Esophagus muscularis mucosa (tissue), 4 donors: Measurements from ENCODE around the gene ANKRD27. TPM values are rescaled to one million over a fixed set of nuclear protein-coding genes. Genes with fewer than 3 reads are reported as not detected.
"Not testable (repeated sequence)": the region's sequence is repeated elsewhere in the genome, so short reads cannot be mapped to it uniquely, and the experiment has no call there.

Experiments
- DNase-seq: peaks from one replicate; pipeline ENCODE4 v3.0.0-alpha.2; 2017; ENCODE audit errors: extremely low spot score
- H3K27ac ChIP-seq, 4 donors: fragments of 200-600 bp; sonication (generic); replicated peaks in 1 of 4; 1 replicate in 3 of 4; 2 replicates in 1 of 4; pipeline ENCODE4 v1.5.1; 2016 to 2019; ENCODE audit warnings: mild to moderate bottlenecking in 1 of 4
- H3K27me3 ChIP-seq, 4 donors: fragments of 200-600 bp; sonication (generic); one replicate each; pipeline versions ENCODE4 v1.5.1 to v1.6.0; 2016 to 2019
- H3K36me3 ChIP-seq, 4 donors: fragments of 200-600 bp; sonication (generic); one replicate each; pipeline ENCODE4 v1.5.1; 2016 to 2019
- H3K4me1 ChIP-seq, 4 donors: fragments of 200-600 bp; sonication (generic); one replicate each; pipeline ENCODE4 v1.5.1; 2016 to 2019
- H3K4me3 ChIP-seq, 4 donors: fragments of 200-600 bp; sonication (generic); 1 replicate in 2 of 4; 2 replicates in 2 of 4; pipeline ENCODE4 v1.5.1; 2016 to 2019; ENCODE audit warnings: mild to moderate bottlenecking in 4 of 4, moderate library complexity in 1 of 4
- H3K9me3 ChIP-seq, 4 donors: fragments of 200-600 bp; sonication (generic); 1 replicate in 3 of 4; 2 replicates in 1 of 4; pipeline ENCODE4 v1.5.1; 2016 to 2019
- EP300 ChIP-seq: sonication (generic); formaldehyde crosslinking; IDR thresholded peaks from one replicate; pipeline ENCODE4 v1.6.1; 2017; ENCODE audit warnings: antibody characterized with exemption
- POLR2A ChIP-seq: fragments of 450-650 bp; IDR thresholded peaks from one replicate; pipeline ENCODE4 v1.6.1; 2017; ENCODE audit warnings: antibody characterized with exemption, moderate library complexity, mild to moderate bottlenecking, low read depth
- POLR2AphosphoS5 ChIP-seq, 2 donors: sonication (generic); formaldehyde crosslinking; IDR thresholded peaks; one replicate each; pipeline ENCODE4 v1.6.1; 2017; ENCODE audit warnings: antibody characterized with exemption in 2 of 2
- WGBS: methylation state at CpG from one replicate; pipeline ENCODE4 v1.1.5; 2018; 5-methylcytosine and 5-hydroxymethylcytosine counted together
- intact Hi-C: fragments of 100-400 bp; cut with DNase I; formaldehyde crosslinking; loops from one replicate; pipeline ENCODE4 v1.15.1; 2023
- total RNA-seq, 4 donors: library from RNA; depleted of rRNA; stranded (reverse); fragments of >200 nt; gene quantifications; one replicate each; pipeline versions ENCODE4 v1.1.0 to v1.2.1, GENCODE V29; 2016
- TF ChIP-seq, protein P1 (sequence below), 3 experiments: fragments of 200-600 bp in 2 of 3; fragments of 450-650 bp in 1 of 3; sonication (generic) in 2 of 3; IDR thresholded peaks; one replicate each; pipeline ENCODE4 v1.5.1; 2017 to 2019; ENCODE audit warnings: antibody characterized with exemption in 3 of 3, mild to moderate bottlenecking in 2 of 3, moderate library complexity in 1 of 3

Gene ANKRD27
- total RNA-seq, 4 donors from 2014 or later: 43.2 to 58.1 (median 46.8) TPM

DNA sequence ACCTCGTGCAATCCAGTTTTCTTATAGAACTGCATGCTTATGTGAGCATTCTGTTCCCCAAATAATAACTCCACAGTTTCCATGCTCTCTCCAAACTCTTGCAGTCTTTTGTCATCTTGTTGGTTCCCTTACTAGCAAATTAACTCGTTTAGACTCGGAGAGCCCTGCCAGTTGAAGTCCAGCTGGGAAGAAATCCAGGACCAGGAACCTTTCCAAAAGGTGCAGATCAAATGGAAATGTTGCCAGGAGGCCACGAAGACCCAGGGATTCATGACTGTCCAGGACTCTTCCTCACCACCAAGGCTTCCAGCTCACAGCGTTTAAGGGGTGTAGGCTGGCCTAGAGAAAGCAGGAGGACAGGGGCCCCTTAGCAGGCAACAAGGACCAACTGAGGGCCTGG is 42.5 kb upstream of the ANKRD27 start:
- TF ChIP-seq EP300 (no peak), POLR2A (no peak), POLR2AphosphoS5 (IDR thresholded peaks at IDR 0.05) (no peak)
- TF ChIP-seq, protein P1, sequence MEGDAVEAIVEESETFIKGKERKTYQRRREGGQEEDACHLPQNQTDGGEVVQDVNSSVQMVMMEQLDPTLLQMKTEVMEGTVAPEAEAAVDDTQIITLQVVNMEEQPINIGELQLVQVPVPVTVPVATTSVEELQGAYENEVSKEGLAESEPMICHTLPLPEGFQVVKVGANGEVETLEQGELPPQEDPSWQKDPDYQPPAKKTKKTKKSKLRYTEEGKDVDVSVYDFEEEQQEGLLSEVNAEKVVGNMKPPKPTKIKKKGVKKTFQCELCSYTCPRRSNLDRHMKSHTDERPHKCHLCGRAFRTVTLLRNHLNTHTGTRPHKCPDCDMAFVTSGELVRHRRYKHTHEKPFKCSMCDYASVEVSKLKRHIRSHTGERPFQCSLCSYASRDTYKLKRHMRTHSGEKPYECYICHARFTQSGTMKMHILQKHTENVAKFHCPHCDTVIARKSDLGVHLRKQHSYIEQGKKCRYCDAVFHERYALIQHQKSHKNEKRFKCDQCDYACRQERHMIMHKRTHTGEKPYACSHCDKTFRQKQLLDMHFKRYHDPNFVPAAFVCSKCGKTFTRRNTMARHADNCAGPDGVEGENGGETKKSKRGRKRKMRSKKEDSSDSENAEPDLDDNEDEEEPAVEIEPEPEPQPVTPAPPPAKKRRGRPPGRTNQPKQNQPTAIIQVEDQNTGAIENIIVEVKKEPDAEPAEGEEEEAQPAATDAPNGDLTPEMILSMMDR (IDR thresholded peaks at IDR 0.05): no peak
- 49% methylated on average over 5 of the region's 5 CpGs for WGBS
- Histone ChIP-seq H3K27ac (no peak overlapping the region), H3K4me3 (no peak overlapping the region), H3K36me3 (peaks cover 14 to 36% (median 23%) of the 10 kb centered on the region in 4 donors), H3K27me3 (no peaks in the 10 kb centered on the region), H3K9me3 (no peaks in the 10 kb centered on the region), H3K4me1 (peaks cover 0 to 5% (median 2%) of the 10 kb centered on the region in 4 donors)
- intact Hi-C loops: no loop called here
- no peak for DNase-seq

DNA sequence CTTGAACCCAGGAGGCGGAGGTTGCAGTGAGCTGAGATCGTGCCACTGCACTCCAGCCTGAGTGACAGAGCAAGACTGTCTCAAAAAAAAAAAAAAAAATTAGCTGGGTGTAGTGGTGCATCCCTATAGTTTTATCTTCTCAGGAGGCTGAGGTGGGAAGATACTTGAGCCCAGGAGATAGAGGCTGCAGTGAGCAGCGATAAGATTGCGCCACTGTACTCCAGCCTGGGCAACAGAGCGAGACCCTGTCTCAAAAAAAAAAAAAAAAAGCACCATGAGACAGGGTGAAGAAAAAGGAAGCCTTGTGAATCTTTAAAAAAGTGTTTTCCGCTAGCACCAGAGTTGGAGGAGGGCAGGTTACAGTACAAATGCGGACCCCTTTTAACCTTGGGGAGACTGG is 41.2 kb upstream of the ANKRD27 start:
- H3K27ac ChIP-seq, intact Hi-C loops, H3K27me3 ChIP-seq, H3K4me3 ChIP-seq, DNase-seq, H3K4me1 ChIP-seq, H3K9me3 ChIP-seq: not testable (repeated sequence)
- WGBS: 100% methylated on average over 7 of the region's 7 CpGs
- peaks cover 23 to 49% (median 34%) of the 10 kb centered on the region in 4 donors for H3K36me3 ChIP-seq

DNA sequence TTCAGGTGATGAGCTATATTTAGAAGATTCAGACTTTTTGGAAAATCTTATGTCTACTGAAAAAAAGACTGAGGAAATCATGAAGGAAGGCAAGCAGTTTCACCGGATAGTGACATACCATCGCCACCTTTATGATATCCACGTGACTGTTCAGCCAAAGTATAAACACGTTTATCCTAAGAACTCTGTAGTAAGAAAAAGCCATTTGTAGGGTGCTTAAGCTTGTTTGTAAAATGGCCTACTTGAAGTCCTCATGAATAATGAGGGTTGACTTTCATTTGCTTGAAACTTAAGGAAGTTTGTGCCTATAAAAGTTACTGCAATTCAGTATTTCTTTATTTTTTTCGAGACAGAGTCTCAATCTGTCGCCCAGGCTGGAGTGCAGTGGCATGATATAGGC is 36.8 kb upstream of the ANKRD27 start:
- Histone ChIP-seq H3K4me3 (no peak overlapping the region), H3K9me3 (no peaks in the 10 kb centered on the region), H3K27me3 (no peaks in the 10 kb centered on the region), H3K27ac (no peak overlapping the region), H3K4me1 (no peaks in the 10 kb centered on the region), H3K36me3 (peaks cover 27 to 72% (median 38%) of the 10 kb centered on the region in 4 donors)
- intact Hi-C loops: no loop called here
- no peak for DNase-seq
- TF ChIP-seq, protein P1 (IDR thresholded peaks at IDR 0.05): no peak
- TF ChIP-seq POLR2A: no peak
- no peak for TF ChIP-seq EP300
- 91% methylated on average over 6 of the region's 6 CpGs for WGBS

DNA sequence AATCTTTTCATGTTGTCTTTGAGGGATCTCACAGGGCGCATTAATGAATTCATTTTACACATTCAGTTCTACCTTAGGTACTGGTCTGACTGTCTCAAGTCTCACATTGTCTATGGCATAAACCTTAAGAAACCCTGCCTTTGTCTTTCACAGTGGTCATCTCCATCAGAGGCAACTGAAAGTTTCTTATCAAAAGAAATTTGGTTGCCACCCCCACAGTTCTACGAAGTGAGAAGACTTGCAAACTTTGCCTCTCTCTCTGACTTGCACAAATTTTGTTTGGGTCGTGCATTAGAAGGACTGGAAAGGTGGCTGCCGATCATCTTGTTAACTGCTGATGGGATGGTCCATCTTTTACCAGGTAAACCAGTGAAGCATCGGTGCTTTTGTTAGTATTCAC is 34.1 kb upstream of the ANKRD27 start:
- H3K4me3 ChIP-seq: no peak overlapping the region
- DNase-seq: no peak
- intact Hi-C loops: no loop called here
- H3K4me1 ChIP-seq: no peaks in the 10 kb centered on the region
- no peak for TF ChIP-seq EP300
- TF ChIP-seq, protein P1 (IDR thresholded peaks at IDR 0.05): no peak
- no peak for TF ChIP-seq POLR2AphosphoS5 (IDR thresholded peaks at IDR 0.05)
- TF ChIP-seq POLR2A: no peak
- no peak overlapping the region for H3K27ac ChIP-seq
- H3K36me3 ChIP-seq: peaks cover 24 to 63% (median 38%) of the 10 kb centered on the region in 4 donors
- WGBS: 93% methylated on average over 5 of the region's 5 CpGs
- no peaks in the 10 kb centered on the region for H3K27me3 ChIP-seq
- peaks cover 0 to 7% (median 6%) of the 10 kb centered on the region in 4 donors for H3K9me3 ChIP-seq

DNA sequence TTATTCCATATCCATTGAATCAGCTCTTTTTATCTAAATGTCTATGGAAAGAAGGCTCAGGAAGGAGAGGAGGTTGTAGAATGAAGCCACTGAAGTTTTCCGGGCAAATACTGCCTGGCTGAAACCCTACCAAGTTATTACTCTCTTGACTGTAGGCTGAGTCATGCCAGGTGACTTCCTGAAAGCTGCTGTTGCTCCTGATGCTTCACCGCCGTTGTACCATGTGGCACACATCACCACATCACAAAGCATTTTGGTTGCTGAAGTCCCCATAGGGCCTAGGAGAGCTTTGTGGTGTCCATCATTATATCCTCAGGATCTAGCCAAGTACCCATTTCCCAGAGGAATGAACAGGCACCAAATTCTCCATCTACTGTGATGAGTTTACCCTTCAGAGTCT is 33.5 kb upstream of the ANKRD27 start:
- intact Hi-C loops: no loop called here
- 71% methylated on average over 3 of the region's 3 CpGs for WGBS

DNA sequence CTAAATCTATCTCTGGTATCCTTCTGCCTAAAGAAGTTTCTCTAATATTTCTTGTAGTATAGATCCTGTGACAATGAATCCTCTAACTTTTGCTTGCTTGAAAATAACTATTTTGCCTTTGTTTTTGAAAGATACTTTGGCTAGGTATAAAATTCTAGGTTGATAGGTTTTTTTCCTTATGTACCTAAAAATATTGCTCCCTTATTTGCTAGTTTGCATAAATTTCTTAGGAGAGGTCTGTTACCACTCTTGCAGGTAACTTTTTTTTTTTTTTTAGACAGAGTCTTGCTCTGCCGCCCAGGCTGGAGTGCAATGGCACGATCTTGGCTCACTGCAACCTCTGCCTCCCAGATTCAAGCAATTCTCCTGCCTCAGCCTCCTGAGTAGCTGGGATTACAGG is 29.0 kb upstream of the ANKRD27 start:
- WGBS: 100% methylated on average over 2 of the region's 2 CpGs

More for the DNA sequence above, 33.5 kb upstream of the ANKRD27 start:
- H3K36me3 ChIP-seq: peaks cover 24 to 57% (median 35%) of the 10 kb centered on the region in 4 donors
- no peaks in the 10 kb centered on the region for H3K4me1 ChIP-seq
- H3K9me3 ChIP-seq: peaks cover 0 to 12% (median 10%) of the 10 kb centered on the region in 4 donors
- TF ChIP-seq POLR2AphosphoS5 (IDR thresholded peaks at IDR 0.05): no peak
- no peak for DNase-seq
- H3K4me3 ChIP-seq: no peak overlapping the region
- H3K27me3 ChIP-seq: no peaks in the 10 kb centered on the region
- H3K27ac ChIP-seq: no peak overlapping the region

More for the DNA sequence above, 29.0 kb upstream of the ANKRD27 start:
- intact Hi-C loops, H3K27ac ChIP-seq, H3K4me1 ChIP-seq, H3K4me3 ChIP-seq, DNase-seq, H3K27me3 ChIP-seq: not testable (repeated sequence)
- peaks cover 0 to 12% (median 10%) of the 10 kb centered on the region in 4 donors for H3K9me3 ChIP-seq
- peaks cover 10 to 29% (median 23%) of the 10 kb centered on the region in 4 donors for H3K36me3 ChIP-seq
